CD4-positive, alpha-beta T cell treated with Interleukin-21 for 1 hour (primary cell): Measurements from ENCODE around the gene MTA3.

Experiments
- DNase-seq: peaks from one replicate; pipeline ENCODE4 v3.0.0-alpha.2; 2020

The MTA3 gene

DNA sequence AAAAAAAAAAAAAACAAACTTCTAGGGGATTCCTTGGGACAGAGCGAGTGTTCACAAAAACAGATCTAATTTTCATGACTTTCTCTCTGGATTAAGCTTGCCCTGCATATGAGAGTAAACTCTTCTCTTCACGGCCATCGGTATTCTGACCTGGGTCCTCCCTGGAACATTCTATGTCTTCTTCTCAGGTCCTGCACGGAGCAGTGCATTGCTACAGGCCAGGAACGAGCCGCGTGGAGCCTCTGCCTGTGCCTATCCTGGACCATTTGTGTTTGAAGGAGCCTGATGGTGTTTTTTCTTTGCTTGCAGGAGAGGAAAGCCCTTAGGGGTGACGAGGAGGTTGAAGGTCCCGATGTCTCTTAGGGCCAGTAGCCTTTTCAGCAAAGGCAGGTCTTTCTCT is 197.3 kb downstream of the MTA3 start:
- DNase-seq = no peak

DNA sequence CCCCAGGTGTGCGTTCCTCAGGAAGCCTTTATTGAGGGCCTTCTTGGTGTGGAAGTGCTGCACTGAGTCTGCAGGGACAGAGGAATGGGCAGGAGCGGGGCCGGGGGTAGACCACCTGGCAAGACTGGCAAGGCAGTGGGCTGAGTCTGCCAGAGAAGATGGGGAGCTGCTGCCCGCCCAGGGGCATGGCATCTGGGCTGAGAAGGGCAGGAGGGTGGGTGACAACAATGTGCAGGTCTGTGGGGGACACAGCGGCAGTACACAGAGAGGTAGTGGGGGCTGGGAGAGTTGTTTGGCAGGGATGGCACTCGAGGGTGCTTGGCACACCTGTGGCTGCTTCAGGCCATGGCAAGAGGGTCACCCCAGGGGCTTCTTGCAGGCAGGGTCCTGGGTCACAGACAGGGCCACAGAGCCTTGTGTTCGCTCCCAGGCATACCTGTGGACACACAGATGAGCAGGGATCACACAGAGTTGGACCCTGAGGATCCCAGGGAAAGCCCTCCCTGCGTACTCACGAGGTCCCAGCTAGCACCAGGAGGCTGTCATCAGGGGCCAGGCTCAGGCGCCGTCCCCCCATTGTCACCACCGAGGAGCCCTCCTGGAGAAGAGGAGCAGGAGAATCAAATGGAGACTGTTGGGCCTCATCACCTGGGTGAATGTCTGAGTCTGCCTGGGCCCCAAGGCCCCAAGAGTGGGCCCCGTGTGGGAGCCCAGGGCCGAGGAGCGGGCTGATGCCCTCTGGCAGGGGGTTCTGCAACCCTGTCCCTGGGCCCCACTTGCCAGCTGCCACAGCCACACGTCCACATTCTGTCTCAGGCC is 198.9 kb downstream of the MTA3 start:
- no peak for DNase-seq

DNA sequence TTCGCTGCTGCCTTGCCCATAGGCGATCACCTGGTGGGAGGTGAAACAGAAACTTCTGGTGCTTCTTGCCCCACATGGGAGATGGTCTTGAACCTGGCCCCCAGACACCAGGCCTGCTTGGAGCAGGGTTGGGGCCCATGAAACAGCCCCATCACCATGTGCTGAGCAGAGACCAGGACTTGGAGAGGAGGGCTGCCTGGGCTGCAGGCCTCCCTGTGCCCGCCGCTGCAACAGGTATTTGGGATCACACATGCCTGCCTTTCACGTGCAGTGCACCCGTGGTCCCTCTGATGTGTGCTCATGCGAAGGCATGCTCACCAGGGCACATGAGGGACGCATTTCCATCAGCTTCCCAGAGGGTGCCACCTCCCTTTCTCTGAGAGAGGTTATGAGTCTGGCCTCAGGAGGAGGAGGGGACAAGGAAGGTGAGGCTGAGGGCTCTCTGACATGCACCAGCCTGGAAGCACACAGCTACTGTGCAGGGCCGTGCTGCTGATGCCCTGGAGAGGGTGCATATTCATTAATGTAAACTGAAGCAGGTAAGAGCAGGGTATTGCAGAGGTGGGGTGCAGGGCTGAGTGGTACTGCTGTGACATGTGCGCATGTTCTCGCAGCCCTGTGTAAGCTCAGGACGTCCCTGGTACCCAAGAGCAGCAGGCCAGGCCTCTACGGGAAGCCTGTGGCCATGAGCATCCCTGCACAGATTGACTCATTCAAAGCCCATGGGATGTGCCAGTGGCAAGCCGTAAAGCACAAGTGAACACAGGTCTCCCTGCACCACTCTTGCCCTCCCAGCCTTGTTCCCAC is 199.7 kb downstream of the MTA3 start:
- DNase-seq = no peak

DNA sequence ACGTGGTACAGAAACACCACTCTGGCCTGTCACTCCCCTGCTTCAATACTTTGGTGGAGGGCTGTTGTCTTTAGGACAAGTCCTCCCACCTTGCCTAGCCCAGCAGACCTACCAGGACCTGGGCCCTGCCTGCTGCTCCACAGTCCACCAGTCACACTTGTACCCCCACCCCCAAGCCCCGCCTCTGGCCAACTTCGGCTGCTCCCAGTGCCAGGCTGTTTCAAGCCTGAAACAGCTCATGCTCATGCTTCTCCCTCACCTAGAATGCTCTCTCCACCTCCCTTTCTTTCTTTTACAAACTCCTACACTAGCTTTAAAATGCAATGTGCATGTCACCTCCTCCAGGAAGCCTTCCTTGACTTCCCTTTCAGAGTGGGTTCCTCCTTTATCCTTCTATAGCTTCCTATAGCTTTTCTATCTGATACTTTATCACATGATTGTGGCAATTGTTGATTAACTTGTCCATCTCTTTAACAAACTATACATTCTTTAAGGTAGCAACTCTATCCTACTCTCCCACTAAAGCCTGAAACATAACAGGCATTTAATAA is 200.3 kb downstream of the MTA3 start:
- no peak for DNase-seq

DNA sequence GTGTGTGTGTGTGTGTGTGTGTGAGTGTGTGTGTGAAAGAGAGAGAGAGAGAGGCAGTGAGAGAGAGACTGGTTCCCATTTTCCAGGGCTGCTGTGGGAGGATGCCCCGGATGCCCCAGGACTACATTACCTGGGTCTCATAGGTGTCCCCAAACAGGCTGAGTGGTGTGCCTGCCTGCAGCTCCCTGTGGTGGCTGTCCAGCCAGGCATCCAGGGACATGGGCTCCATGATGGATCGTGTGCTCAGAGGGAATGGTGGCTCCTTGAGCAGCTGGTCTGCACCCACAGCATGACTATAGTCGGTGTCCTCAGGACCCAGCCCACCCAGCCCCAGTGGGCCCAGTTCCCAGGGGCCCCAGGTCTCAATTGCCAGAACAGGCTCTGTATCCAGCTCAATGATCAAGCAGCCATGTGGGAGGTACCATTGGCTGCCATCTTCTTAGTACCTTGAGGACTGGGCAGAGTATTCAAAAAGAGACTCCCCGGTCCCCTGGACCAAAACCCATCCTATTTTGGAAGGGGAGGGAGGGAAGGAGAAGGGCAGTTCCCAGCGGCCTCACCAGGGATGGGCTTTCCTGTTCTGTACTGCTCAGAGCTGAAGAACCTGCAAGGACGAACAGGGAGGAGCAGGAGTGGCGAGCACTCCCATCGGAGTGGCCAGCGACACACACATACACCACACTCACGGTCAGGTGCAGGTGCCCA is 201.3 kb downstream of the MTA3 start:
- no peak for DNase-seq

DNA sequence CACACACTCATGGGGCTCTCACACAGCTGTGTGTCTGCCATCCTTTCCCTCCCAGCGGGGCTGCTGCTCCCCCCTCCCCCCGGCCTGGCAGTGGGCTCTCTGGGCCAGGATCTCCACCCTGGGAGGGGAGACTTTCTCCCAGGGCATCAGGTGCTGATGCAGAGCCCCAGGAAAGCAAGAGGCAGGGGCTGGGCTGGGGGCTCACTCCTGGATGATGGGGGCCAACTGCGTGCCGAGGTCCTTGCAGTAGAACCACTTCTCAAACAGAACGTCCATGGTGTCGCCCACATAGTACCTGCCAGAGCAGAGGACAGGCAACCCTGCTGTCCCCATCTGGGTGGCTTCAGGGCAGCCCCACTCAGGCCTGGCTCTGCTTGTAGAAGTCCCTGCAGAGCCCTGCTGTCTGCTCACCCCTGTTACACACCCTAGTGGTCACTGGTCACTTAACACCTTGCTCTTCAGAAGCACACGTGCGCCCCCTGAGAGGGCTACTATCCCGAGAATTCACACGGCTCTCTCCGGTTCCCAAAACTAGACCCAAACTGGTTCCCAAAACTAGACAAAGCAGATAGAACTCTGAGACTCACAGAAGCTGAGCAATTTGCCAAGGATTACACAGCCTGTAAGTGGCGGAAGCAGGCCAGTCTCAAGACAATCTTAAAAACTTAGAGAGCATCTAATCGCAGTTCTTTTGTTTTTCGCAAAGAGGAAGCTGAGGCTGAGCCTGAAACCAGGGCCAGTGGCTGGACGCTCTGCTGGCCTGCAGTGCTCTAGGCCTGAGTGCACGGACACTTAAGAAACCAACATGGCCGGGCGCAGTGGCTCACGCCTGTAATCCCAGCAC is 202.1 kb downstream of the MTA3 start:
- no peak for DNase-seq

DNA sequence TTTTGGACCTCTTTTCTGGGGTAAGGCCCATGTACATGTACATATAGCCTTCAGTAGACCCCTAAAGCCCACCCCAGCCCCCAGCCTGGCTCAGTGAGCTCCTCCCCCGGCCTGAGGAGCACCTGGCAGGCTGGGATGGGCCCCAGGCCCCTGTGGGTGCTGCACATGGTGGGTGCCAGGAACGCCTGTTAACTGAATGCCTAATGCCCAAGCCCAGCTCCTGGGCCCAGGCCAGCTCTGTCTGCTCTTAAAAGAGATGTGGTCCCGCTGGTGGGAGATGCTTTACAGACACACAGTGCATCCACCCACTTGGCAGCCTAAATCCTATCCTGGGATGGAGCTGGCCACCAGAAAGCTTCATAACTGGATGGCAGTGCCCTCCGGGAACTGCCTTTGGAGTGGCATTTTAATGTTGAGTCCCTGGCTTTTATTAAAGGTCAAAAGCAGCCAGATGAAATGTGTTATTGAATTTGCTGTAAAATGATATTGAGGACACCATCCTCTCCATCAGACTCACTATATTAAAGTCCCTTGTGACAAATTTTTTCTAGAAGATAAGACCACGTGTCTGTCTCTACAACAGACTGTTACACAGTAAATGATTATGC is 203.2 kb downstream of the MTA3 start:
- no peak for DNase-seq

DNA sequence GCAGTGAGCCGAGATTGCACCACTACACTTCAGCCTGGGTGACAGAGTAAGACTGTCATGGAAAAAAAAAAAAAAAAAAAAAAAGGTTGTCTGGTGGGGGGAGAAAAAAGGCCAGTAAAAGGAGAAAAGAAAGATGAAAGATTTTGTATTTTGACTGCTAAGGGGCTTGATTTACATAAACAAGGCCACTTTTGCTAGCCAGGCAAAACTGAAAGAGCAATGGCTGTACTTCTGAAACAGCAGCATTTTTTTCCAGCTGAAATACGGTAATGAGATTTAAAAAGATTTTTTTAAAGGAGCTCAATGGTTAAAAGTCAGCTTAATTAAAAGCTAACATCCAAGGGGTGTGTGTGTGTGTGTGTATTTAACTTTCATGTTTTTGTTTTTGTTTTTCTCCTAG is 206.8 kb downstream of the MTA3 start:
- DNase-seq = no peak

DNA sequence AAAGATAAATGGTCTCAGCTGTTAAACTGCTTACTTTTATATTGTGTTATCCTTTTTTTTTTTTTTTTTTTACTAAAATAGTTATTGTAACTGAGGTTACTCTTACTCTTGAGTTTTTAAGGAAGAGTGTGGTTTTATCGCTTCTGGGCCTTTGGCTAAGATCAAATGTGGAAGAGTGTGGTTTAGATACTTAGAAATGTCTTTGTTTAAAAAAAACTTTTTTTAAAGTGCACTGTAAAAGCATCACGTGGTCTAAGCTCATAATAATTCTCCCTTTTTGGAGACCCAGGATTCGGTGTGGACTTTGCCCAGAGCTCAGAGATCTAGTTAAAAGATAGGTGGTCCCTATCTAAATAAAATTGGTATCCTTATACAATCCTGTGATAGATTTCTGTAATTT is 207.4 kb downstream of the MTA3 start:
- no peak for DNase-seq

DNA sequence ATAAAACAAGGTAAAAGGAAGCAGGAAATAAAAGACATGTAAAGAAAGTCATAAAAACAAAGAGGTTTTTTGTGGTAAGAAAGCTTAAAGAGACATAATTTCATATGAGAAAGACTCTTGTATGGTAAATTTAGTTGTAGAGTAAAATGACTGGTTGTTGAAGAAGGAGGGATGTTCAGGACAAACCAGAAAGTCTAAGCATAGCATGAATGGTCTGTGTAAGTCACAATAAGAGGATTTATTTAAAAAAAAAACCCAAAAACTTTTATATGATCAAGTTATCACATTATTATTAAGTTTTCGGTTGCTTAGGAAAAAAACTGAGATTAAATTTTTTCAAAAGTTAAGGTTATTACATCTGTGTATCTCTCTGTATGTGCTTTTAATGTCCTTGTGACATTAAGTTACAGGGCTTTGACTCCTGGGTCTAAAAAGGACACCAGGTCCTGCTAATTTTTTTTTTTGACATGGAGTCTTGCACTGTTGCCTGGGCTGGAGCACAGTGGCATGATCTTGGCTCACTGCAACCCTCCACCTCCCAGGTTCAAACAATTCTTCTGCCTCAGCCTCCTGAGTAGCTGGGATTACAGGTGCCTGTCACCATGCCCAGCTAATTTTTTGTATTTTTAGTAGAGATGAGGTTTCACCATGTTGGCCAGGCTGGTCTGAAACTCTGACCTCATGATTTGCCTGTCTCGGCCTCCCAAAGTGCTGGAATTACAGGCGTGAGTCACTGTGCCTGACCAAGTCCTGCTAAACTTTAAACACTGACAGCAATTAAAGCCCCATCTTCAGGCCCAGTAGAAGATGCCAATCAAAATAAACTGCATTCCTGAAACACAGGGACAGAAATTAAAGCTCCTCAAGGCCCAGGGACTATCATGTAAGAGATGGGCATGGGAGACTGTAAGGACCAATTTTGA is 209.7 kb downstream of the MTA3 start:
- DNase-seq = no peak

DNA sequence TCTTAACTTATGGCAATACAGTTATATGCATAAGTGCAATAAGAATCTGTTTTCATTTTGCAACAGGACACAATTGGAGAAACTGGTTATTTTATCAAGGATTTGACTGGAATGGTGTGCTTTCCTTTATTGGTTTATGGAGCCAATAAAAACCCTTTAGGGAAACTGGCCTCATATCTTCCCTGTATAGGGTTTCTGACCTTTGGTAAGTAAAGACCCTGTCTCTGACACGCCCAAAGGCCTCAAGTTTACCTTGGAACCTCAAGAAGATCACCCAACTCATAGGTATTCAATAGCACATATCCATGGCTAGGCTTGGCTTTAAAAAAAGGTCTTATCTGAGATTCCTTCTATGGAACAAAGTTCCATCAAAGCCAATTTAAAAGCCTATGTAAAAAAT is 212.7 kb downstream of the MTA3 start:
- DNase-seq = no peak

DNA sequence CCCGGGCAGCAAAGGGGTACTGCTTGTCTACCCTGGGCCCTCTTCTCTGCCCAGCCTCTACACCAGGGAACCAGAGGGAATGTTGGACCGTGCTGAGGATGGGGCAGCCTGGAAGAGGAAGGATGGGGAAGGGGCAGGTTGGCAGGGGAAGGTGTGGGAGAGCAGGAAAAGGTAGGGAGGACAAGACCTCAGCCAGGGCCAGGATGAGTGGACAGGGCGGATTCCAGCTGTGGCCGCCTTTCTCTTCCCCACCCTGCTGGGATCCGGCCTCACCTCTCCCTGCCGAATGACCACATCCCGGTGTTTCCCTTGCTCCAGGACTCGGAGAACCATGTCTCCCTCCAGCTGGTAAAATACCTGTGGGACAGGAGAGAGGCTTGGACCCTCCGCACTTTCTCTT is 215.1 kb downstream of the MTA3 start:
- no peak for DNase-seq

DNA sequence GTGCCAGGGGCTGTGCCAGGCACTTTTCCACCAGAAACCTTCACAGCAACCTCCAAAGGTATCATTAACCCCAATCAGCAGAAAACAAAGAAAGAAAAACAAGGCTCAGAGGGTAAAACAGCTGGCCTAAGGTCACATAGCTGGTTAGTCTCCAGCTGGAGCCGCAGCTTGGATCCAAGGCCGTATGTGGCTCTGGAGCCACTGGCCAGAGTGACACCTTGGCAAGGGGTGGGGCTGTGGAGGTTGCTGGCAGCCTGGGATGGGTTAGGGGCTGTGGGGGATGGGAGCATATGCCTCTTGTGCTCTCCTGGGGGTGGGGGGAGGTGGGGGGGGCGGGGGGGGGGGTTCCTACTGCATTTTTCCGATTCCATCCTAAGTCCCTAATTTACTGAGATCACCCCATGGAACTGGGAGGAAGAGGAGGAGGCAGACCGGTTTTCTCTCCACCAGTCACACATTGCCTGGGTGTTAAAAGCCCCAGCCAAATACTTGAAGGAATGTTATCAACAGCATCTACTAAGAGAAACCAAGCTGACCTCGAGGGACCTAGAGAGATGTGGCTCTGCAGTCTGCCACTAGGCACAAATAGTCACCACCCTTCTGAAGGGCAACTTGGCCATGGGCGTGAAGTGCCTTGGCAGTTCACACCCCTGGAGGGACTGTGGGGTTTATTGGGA is 215.9 kb downstream of the MTA3 start:
- DNase-seq = no peak

DNA sequence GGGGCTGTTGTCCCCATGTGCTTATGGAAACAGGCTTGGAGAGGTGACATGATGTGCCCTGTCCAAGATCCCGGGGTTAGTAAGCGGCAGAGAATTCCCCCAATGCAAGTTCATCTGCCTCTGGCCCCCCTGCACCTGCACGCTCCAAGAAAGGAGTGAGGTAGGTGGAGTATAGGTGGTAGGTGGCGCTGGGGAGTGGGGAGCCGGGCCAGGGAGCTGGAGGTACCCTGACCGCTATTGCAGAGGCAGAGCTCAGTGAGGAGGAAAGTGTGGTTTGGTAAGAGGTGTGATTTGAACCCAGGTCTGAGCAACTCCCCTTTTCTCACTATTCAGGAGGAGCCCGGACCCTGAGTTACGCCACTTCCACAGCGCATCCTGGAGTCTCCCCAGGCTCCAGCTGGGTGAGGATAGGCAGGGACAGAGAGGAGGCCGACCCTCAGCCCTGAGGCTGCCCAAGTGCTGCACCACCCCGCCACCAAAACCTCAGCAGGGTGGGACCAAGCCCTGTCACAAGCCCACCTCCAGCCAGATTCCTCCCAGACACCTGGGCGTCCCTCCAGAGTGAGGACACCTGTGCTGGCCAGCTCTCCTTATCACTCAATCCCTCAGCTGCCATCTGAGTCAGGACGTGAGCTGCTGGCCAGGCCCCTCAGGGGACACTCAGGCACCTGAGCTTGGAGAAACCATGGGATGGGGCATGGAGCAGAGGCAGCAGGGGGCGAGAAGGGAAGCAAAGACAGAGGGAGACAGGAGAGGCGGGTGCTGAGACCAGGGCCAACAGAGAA is 218.3 kb downstream of the MTA3 start:
- no peak for DNase-seq

DNA sequence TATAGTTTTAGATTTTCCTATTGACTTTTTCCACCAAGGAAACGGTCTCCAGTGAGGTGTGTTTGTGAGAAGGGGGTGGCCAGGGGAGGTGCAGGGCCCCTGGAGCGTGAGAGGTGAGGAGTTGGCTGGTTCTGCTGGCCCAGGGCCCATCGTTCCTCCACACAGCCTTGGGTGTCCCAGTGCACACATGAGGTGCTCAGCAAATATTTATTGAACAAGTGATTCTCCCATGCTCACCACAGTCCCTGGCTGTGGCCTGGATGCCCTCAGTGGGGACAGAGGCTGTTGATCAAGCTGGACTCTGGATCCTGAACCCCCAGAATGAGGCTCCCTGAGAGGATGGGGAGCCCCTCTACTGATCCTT is 219.0 kb downstream of the MTA3 start:
- DNase-seq = no peak

DNA sequence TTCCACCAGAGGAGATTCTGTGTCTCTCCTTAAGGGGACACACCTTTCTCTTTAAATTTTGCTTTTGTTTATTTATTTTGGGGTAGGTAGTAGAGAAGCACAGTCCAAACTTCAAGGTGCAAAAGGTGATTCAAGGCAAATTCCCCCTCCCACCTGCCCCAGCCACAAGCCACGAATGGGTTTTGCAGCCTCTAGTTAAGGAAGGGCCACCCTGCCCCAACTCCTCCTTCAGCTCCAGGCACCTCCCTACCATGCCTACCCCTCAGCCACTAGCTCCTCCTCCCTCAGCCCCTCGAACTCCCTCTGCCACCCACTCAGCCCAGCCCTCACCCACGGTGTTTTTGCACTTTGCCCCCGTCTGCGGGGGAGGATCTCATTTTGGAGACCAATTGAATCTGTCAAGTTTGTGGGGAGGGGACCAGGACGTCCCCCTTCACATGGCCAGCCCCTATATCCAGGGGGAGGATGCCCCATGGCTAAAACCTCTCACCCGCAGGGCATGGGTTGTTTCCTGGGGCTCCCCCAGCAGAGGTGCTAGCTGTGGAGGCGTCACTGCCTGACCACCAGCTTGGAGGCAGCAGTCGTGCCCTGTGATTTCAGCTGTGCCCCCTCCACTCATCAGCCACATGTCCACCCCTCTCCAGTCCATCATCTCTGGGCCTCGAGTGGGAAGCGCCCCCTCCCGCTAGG is 219.5 kb downstream of the MTA3 start:
- DNase-seq = no peak

DNA sequence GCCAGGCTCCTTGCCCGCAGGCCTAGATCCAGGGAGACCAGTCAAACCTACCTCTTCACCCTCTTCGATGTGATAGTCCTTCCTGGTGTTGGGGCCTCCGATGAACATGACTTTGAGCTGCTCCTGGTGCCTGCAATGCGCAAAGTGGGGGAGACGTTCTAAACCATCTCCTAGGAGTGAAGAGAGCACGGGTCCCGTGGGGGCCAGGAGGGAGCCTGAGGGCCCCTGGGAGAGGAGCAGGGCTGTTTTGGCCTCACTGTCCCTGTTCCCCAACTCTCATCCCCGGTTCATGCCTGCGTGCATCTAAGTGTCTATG is 220.0 kb downstream of the MTA3 start:
- no peak for DNase-seq

DNA sequence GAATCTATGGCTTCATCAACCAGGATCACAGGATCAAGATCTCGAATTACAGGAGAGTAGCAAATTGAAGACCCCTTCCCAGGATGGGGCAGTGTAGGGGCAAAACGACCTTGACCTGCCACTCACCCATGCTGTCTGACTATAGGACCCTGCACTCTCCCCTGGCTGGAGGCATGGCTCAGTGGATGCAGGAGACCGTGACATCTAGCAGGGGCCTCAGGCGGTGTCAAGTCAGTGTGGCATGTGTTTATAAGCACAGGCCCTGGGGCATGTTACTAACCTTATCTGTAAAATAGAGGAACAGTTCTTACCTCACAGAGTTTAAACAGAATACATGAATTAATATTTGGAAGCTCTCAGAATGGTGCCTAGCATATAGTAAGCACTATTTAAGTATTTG is 220.4 kb downstream of the MTA3 start:
- no peak for DNase-seq

DNA sequence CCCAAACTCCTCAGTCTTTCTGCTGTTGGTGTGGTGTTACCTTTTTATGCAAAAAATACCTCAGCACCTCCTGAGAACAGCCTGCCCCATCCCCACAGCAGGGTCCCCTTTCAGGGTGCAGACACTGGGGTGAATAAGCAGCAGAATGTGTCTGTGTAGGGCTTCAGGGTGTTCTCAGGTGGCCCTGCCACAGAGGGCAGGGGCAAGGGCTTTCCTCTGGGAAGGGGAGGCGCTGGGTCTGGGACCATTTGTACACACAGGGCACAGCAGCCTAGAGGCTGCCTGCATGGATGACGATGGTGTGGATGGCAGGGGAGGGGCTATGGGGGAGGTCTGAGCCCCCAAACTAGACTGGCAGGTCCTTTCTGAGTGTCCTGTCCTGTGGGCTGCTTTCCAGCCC is 221.3 kb downstream of the MTA3 start:
- DNase-seq = no peak
